Measurements from ENCODE around the gene SURF6. TPM values are rescaled to one million over a fixed set of nuclear protein-coding genes. Genes with fewer than 3 reads are reported as not detected.
"Not testable (repeated sequence)": the region's sequence is repeated elsewhere in the genome, so short reads cannot be mapped to it uniquely, and the experiment has no call there.

SURF6 gene
- total RNA-seq, 3 donors from 2014 or later (not counting 1 experiment from before 2014, with no cell fraction given): 13.8 to 23.5 (median 21.3) TPM

- peaks cover 14 to 22% of the 10 kb centered on the region in 2 donors for H3K4me1 Mint-ChIP-seq
- Histone ChIP-seq H3K4me1 (ENCODE audit: control insufficient read depth, insufficient read depth, low read length) (no peaks in the 10 kb centered on the region), H3K36me3 (ENCODE audit: control insufficient read depth, insufficient read depth, low read length) (peaks cover 26% of the 10 kb centered on the region), H3K4me3 (ENCODE audit: low read length) (no peak overlapping the region), H3K27me3 (ENCODE audit: control insufficient read depth, insufficient read depth, low read length) (no peaks in the 10 kb centered on the region), H3K27ac (ENCODE audit: low read length) (no peak overlapping the region), H3K9me3 (ENCODE audit: control insufficient read depth, insufficient read depth, low read length) (no peaks in the 10 kb centered on the region)
- no peak overlapping the region for H3K4me3 Mint-ChIP-seq
- 91% methylated on average over 10 of the region's 10 CpGs for whole genome bisulfite sequencing (ENCODE audit: insufficient coverage)
- no peaks in the 10 kb centered on the region for H3K27me3 Mint-ChIP-seq (ENCODE audit: low read depth in 2 of 2)
- H3K36me3 Mint-ChIP-seq: peaks cover 7% of the 10 kb centered on the region
- no peak for TF ChIP-seq CTCF (IDR thresholded peaks at IDR 0.05)
- intact Hi-C loops (cut with micrococcal nuclease): no loop called here
- ATAC-seq (no peak), DNase-seq (no peak)
- no peak overlapping the region for H3K27ac Mint-ChIP-seq
- no peaks in the 10 kb centered on the region for H3K9me3 Mint-ChIP-seq
These were observed 8.0 kb downstream of the SURF6 start for GRCh38 chr9:133327834-133328484.

- 89% methylated on average over 5 of the region's 6 CpGs for WGBS (ENCODE audit: insufficient coverage)
These were observed 9.0 kb downstream of the SURF6 start for GRCh38 chr9:133327021-133327420.

GRCh38 chr9:133323991-133324703 lies 11.8 kb downstream of the SURF6 start:
- Mint-ChIP-seq H3K27me3 (ENCODE audit: low read depth in 2 of 2) (no peaks in the 10 kb centered on the region), H3K4me1 (peaks cover 5 to 9% of the 10 kb centered on the region in 2 donors), H3K9me3 (no peaks in the 10 kb centered on the region), H3K36me3 (no peaks in the 10 kb centered on the region), H3K4me3 (no peak overlapping the region), H3K27ac (no peak overlapping the region)
- no peak overlapping the region for H3K27ac ChIP-seq (ENCODE audit: low read length)
- no peak overlapping the region for H3K4me3 ChIP-seq (ENCODE audit: low read length)
- no peak for TF ChIP-seq CTCF (IDR thresholded peaks at IDR 0.05)
- H3K4me1 ChIP-seq (ENCODE audit: control insufficient read depth, insufficient read depth, low read length): no peaks in the 10 kb centered on the region
- DNase-seq (no peak), ATAC-seq (no peak)
- intact Hi-C loops (cut with micrococcal nuclease): no loop called here
- WGBS (ENCODE audit: insufficient coverage): 91% methylated on average over 13 of the region's 13 CpGs
- H3K9me3 ChIP-seq (ENCODE audit: control insufficient read depth, insufficient read depth, low read length): no peaks in the 10 kb centered on the region
- no peaks in the 10 kb centered on the region for H3K27me3 ChIP-seq (ENCODE audit: control insufficient read depth, insufficient read depth, low read length)
- no peaks in the 10 kb centered on the region for H3K36me3 ChIP-seq (ENCODE audit: control insufficient read depth, insufficient read depth, low read length)

More at GRCh38 chr9:133327021-133327420, 9.0 kb downstream of the SURF6 start:
- H3K4me3 ChIP-seq (ENCODE audit: low read length); H3K27ac Mint-ChIP-seq; ATAC-seq; intact Hi-C loops (cut with micrococcal nuclease); H3K27me3 ChIP-seq (ENCODE audit: control insufficient read depth, insufficient read depth, low read length); DNase-seq; H3K27me3 Mint-ChIP-seq (ENCODE audit: low read depth in 2 of 2); H3K27ac ChIP-seq (ENCODE audit: low read length); H3K4me3 Mint-ChIP-seq; H3K9me3 Mint-ChIP-seq; H3K4me1 ChIP-seq (ENCODE audit: control insufficient read depth, insufficient read depth, low read length); H3K9me3 ChIP-seq (ENCODE audit: control insufficient read depth, insufficient read depth, low read length); H3K36me3 Mint-ChIP-seq: not testable (repeated sequence)
- H3K4me1 Mint-ChIP-seq: peaks cover 14 to 22% of the 10 kb centered on the region in 2 donors
- peaks cover 16% of the 10 kb centered on the region for H3K36me3 ChIP-seq (ENCODE audit: control insufficient read depth, insufficient read depth, low read length)

- intact Hi-C loops (cut with micrococcal nuclease): no loop called here
- no peaks in the 10 kb centered on the region for H3K4me1 ChIP-seq (ENCODE audit: control insufficient read depth, insufficient read depth, low read length)
- Mint-ChIP-seq H3K4me1 (no peaks in the 10 kb centered on the region), H3K27ac (no peak overlapping the region), H3K9me3 (no peaks in the 10 kb centered on the region), H3K4me3 (no peak overlapping the region), H3K36me3 (no peaks in the 10 kb centered on the region), H3K27me3 (ENCODE audit: low read depth in 2 of 2) (no peaks in the 10 kb centered on the region)
- H3K9me3 ChIP-seq (ENCODE audit: control insufficient read depth, insufficient read depth, low read length): no peaks in the 10 kb centered on the region
- no peak for DNase-seq
- no peak overlapping the region for H3K27ac ChIP-seq (ENCODE audit: low read length)
- ATAC-seq: no peak
- no peak overlapping the region for H3K4me3 ChIP-seq (ENCODE audit: low read length)
- H3K36me3 ChIP-seq (ENCODE audit: control insufficient read depth, insufficient read depth, low read length): no peaks in the 10 kb centered on the region
- WGBS (ENCODE audit: insufficient coverage): 91% methylated on average over 10 of the region's 10 CpGs
- no peak for TF ChIP-seq CTCF (IDR thresholded peaks at IDR 0.05)
- no peaks in the 10 kb centered on the region for H3K27me3 ChIP-seq (ENCODE audit: control insufficient read depth, insufficient read depth, low read length)
These were observed 12.8 kb downstream of the SURF6 start for GRCh38 chr9:133323211-133323610.
